Inferior parietal cortex (tissue), 1 donor: ENCODE results near the gene TMEM41B.
"Not testable (repeated sequence)": the region's sequence is repeated elsewhere in the genome, so short reads cannot be mapped to it uniquely, and the experiment has no call there.

Source experiments
- DNase-seq: peaks from one replicate; pipeline ENCODE4 v3.0.0-alpha.2; 2016; ENCODE audit errors: extremely low spot score

Gene TMEM41B

GRCh38 chr11:9260838-9261146, 53.6 kb downstream of the TMEM41B start:
- not testable (repeated sequence) for DNase-seq

- no peak for DNase-seq
These were observed 54.2 kb downstream of the TMEM41B start for GRCh38 chr11:9259981-9260837.

GRCh38 chr11:9258279-9258678, 56.1 kb downstream of the TMEM41B start:
- not testable (repeated sequence) for DNase-seq

DNA sequence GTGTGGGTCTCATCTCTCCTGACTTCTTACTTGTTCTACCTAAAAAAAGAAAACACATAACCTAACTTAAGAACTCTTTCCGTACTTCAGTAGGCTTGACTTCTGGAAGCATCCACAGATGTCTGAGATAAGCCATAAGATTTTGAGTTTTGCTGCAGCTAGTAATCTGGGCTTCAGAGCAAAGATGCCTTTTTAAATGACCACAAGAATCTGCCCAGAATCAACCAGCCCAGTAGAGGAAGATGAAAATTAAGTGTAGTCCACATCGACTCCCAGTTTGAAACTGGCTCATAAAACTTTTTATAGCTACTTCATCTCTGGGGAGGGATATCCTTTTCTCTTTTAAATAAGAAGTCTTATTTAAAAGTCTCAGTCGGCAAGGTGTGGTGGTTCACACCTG, 60.0 kb downstream of the TMEM41B start:
- no peak for DNase-seq

DNA sequence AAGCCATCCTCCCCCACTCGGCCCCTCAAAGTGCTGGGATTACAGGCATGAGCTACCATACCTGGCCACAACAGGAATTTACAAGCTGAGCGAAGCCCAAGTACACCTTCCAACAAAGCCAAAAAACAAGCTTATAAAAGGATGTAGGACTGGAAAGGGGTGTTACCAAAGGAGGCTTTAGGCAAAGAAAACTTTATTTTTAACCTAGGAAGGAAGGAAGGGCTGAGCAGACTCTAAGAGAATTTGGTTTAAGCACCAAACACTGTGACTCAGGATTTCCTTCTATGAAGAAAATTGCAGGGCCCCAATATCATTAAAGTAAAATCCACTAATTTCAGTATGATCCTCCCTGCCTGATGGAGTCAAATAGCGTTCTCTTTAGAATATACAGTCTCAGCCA, 61.3 kb downstream of the TMEM41B start:
- no peak for DNase-seq

DNA sequence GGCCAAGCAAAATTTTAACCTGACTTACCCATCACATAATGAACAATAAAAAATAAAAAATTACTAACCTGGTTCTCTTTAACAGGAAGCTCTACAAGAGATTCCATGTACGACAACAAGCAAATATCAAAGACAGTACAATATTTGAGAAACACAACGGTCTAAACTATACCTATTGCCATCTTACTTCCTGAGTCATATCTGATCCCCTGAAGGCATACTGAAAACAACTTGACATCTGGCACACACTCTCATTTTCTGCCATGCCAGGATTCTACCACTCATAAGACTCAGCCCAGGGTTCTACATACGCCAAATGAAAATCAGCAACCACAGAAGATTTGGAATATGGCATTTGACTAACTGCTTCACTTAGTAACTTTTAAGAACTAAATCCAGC, 63.1 kb downstream of the TMEM41B start:
- no peak for DNase-seq

- DNase-seq: no peak
These were observed 64.2 kb downstream of the TMEM41B start for GRCh38 chr11:9250139-9250582.

- DNase-seq: no peak
These were observed 65.1 kb downstream of the TMEM41B start for GRCh38 chr11:9249252-9249651.

- DNase-seq: no peak
These were observed 66.5 kb downstream of the TMEM41B start for GRCh38 chr11:9247863-9248262.

DNA sequence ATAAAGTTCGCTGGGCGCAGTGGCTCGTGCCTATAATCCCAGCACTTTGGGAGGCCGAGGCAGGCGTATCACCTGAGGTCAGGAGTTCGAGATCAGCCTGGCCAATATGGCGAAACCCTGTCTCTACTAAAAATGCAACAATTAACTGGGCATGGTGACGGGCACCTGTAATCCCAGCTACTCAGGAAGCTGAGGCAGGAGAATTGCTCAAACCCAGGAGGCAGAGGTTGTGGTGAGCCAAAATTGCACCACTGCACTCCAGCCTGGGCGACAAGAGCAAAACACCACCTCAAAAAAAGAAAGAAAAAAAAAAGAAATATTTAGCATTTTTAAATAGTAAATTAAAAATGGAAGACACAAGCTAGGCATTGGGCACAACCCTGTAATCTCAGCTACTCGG, 78.2 kb downstream of the TMEM41B start:
- not testable (repeated sequence) for DNase-seq

- no peak for DNase-seq
These were observed 81.9 kb downstream of the TMEM41B start for GRCh38 chr11:9232482-9232881.

DNA sequence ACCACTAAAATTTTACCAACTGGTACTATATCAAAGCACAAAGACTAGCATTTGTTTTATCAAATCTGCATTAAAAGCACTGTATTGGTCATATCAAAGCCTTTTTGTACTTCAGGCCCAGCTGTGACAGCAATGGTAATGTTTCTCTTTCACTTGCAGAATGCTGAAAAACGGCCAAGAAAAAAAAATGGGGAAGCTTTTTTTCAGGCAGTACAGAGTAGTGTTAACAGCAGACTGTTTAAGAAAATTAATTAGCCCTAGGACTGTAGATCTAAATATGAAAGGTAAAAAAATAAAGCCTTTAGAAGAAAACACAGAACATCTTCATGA, 82.6 kb downstream of the TMEM41B start:
- DNase-seq: peak; percentile 93
